HUDEP-2 (cell line): ENCODE measurements around the gene TMEM120B.
"Not testable (repeated sequence)": the region's sequence is repeated elsewhere in the genome, so short reads cannot be mapped to it uniquely, and the experiment has no call there.

Experiments used
- DNase-seq, 76 experiments: peaks; one replicate each; lab custom pipeline; 2025; ENCODE audit not compliant: unreplicated experiment in 76 of 76; lab: John Stamatoyannopoulos, UW

Gene TMEM120B

GRCh38 chr12:121708313-121709063, 4.1 kb upstream of the TMEM120B start:
- DNase-seq = no peak

- DNase-seq = not testable (repeated sequence)
Measured at GRCh38 chr12:121709064-121709424, 3.5 kb upstream of the TMEM120B start.

GRCh38 chr12:121709478-121709961, 3.0 kb upstream of the TMEM120B start:
- DNase-seq = no peak

- DNase-seq = peak in 1 of 76 experiments; percentile 27
Measured at GRCh38 chr12:121711361-121712189, 977 bp upstream of the TMEM120B start.

- peak in 55 of 76 experiments; percentile 8 to 65 (median 38) for DNase-seq
Measured at GRCh38 chr12:121712190-121712460, 427 bp upstream of the TMEM120B start.

GRCh38 chr12:121713257-121713777, 765 bp downstream of the TMEM120B start:
- peak in 58 of 76 experiments; percentile 7 to 67 (median 42) for DNase-seq

GRCh38 chr12:121713793-121714192, 1.2 kb downstream of the TMEM120B start:
- DNase-seq = peak in 24 of 76 experiments; percentile 3 to 56 (median 28)

GRCh38 chr12:121715055-121715454, 2.5 kb downstream of the TMEM120B start:
- not testable (repeated sequence) for DNase-seq

- no peak for DNase-seq
Measured at GRCh38 chr12:121715862-121716435, 3.4 kb downstream of the TMEM120B start.

- DNase-seq = no peak
Measured at GRCh38 chr12:121717041-121717699, 4.6 kb downstream of the TMEM120B start.

- no peak for DNase-seq
Measured at GRCh38 chr12:121718653-121719239, 6.2 kb downstream of the TMEM120B start.

- no peak for DNase-seq
Measured at GRCh38 chr12:121719926-121720414, 7.4 kb downstream of the TMEM120B start.

- no peak for DNase-seq
Measured at GRCh38 chr12:121720762-121721161, 8.2 kb downstream of the TMEM120B start.

GRCh38 chr12:121722511-121722910, 10.0 kb downstream of the TMEM120B start:
- peak in 2 of 76 experiments; percentile 10 to 14 for DNase-seq

- DNase-seq = peak in 2 of 76 experiments; percentile 11 to 13
Measured at GRCh38 chr12:121723200-121723599, 10.6 kb downstream of the TMEM120B start.

- DNase-seq = no peak
Measured at GRCh38 chr12:121724925-121725324, 12.4 kb downstream of the TMEM120B start.

GRCh38 chr12:121725423-121725822, 12.9 kb downstream of the TMEM120B start:
- no peak for DNase-seq

GRCh38 chr12:121729021-121729420, 16.5 kb downstream of the TMEM120B start:
- no peak for DNase-seq

- DNase-seq = no peak
Measured at GRCh38 chr12:121731473-121731872, 18.9 kb downstream of the TMEM120B start.

- DNase-seq = no peak
Measured at GRCh38 chr12:121733849-121734248, 21.3 kb downstream of the TMEM120B start.
